ENCODE data around the gene APH1B. TPM values are rescaled to one million over a fixed set of nuclear protein-coding genes. Genes with fewer than 3 reads are reported as not detected.

APH1B gene
- total and polyA plus RNA-seq, 7 donors = 1.2 to 7.0 (median 3.8) TPM

- no peak overlapping the region for H3K27ac ChIP-seq
- no peaks in the 10 kb centered on the region for H3K27me3 ChIP-seq (ENCODE audit: insufficient read depth in 3 of 3, low read length in 2 of 3)
- intact Hi-C loops (cut with DNase I) = no loop called here
- TF ChIP-seq, protein P1, sequence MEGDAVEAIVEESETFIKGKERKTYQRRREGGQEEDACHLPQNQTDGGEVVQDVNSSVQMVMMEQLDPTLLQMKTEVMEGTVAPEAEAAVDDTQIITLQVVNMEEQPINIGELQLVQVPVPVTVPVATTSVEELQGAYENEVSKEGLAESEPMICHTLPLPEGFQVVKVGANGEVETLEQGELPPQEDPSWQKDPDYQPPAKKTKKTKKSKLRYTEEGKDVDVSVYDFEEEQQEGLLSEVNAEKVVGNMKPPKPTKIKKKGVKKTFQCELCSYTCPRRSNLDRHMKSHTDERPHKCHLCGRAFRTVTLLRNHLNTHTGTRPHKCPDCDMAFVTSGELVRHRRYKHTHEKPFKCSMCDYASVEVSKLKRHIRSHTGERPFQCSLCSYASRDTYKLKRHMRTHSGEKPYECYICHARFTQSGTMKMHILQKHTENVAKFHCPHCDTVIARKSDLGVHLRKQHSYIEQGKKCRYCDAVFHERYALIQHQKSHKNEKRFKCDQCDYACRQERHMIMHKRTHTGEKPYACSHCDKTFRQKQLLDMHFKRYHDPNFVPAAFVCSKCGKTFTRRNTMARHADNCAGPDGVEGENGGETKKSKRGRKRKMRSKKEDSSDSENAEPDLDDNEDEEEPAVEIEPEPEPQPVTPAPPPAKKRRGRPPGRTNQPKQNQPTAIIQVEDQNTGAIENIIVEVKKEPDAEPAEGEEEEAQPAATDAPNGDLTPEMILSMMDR (IDR thresholded peaks at IDR 0.05) = no peak
- no peak overlapping the region for H3K4me3 ChIP-seq
- WGBS, 3 donors = 52 to 68% (median 68%) methylated on average over 5 of the region's 5 CpGs
- ATAC-seq = peak in 1 of 4 donors; percentile 80
- no peak for DNase-seq
- H3K4me1 ChIP-seq = no peaks in the 10 kb centered on the region
- H3K9me3 ChIP-seq = no peaks in the 10 kb centered on the region
- H3K36me3 ChIP-seq (ENCODE audit: insufficient read depth in 1 of 2, low read depth in 1 of 2) = peaks cover 0 to 35% of the 10 kb centered on the region in 2 donors
Observed at GRCh38 chr15:63306492-63307073, 29.2 kb downstream of the APH1B start.

- DNase-seq (no peak), ATAC-seq (no peak)
- no peak overlapping the region for H3K27ac ChIP-seq
- H3K4me1 ChIP-seq = no peaks in the 10 kb centered on the region
- H3K36me3 ChIP-seq (ENCODE audit: insufficient read depth in 1 of 2, low read depth in 1 of 2) = peaks cover 0 to 19% of the 10 kb centered on the region in 2 donors
- 85 to 89% (median 86%) methylated on average over 4 of the region's 4 CpGs for WGBS, 3 donors
- H3K27me3 ChIP-seq (ENCODE audit: insufficient read depth in 3 of 3, low read length in 2 of 3) = no peaks in the 10 kb centered on the region
- H3K4me3 ChIP-seq = no peak overlapping the region
- TF ChIP-seq, protein P1 (IDR thresholded peaks at IDR 0.05) = no peak
- H3K9me3 ChIP-seq = no peaks in the 10 kb centered on the region
- intact Hi-C loops (cut with DNase I) = no loop called here
Observed at GRCh38 chr15:63308491-63308890, 31.1 kb downstream of the APH1B start.

- H3K27ac ChIP-seq = no peak overlapping the region
- intact Hi-C loops (cut with DNase I) = no loop called here
- no peak for DNase-seq
- H3K4me1 ChIP-seq = no peaks in the 10 kb centered on the region
- TF ChIP-seq, protein P1 (IDR thresholded peaks at IDR 0.05) = no peak
- no peak overlapping the region for H3K4me3 ChIP-seq
- H3K27me3 ChIP-seq (ENCODE audit: insufficient read depth in 3 of 3, low read length in 2 of 3) = no peaks in the 10 kb centered on the region
- no peak for ATAC-seq
- H3K36me3 ChIP-seq (ENCODE audit: insufficient read depth in 1 of 2, low read depth in 1 of 2) = peaks cover 0 to 19% of the 10 kb centered on the region in 2 donors
- WGBS, 3 donors = 79 to 94% (median 86%) methylated on average over 2 of the region's 2 CpGs
- no peaks in the 10 kb centered on the region for H3K9me3 ChIP-seq
Observed at GRCh38 chr15:63308947-63309346, 31.5 kb downstream of the APH1B start.

- 94 to 96% (median 95%) methylated on average over 3 of the region's 3 CpGs for WGBS, 3 donors
- H3K4me3 ChIP-seq = no peak overlapping the region
- ATAC-seq (no peak), DNase-seq (no peak)
- TF ChIP-seq, protein P1 (IDR thresholded peaks at IDR 0.05) = no peak
- no peak overlapping the region for H3K27ac ChIP-seq
- intact Hi-C loops (cut with DNase I) = no loop called here
- H3K4me1 ChIP-seq = no peaks in the 10 kb centered on the region
- H3K9me3 ChIP-seq = no peaks in the 10 kb centered on the region
- H3K36me3 ChIP-seq (ENCODE audit: insufficient read depth in 1 of 2, low read depth in 1 of 2) = peaks cover 0 to 10% of the 10 kb centered on the region in 2 donors
- H3K27me3 ChIP-seq (ENCODE audit: insufficient read depth in 3 of 3, low read length in 2 of 3) = no peaks in the 10 kb centered on the region
Observed at GRCh38 chr15:63310646-63311045, 33.2 kb downstream of the APH1B start.

DNA sequence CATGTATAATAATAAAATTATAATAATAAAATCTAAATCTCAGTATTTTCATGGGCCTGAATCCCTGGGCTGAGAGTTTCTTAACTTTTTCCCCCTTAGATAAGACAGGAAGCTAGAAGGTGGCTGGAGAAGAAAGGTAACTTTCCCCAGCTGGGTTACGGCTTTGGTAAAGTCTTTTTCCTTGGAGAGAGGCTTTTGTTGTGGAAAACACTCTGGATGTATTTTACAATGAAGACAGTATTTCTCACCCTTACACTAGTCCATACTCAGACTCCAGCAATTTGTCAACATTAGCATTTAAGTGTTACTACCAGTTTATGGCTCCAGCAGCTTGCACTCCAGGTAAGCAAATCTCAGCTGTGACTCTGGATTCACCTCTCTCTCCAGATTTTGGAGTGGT, 34.9 kb downstream of the APH1B start:
- H3K4me3 ChIP-seq = no peak overlapping the region
- no peaks in the 10 kb centered on the region for H3K4me1 ChIP-seq
- no peaks in the 10 kb centered on the region for H3K27me3 ChIP-seq (ENCODE audit: insufficient read depth in 3 of 3, low read length in 2 of 3)
- ATAC-seq = no peak
- no peaks in the 10 kb centered on the region for H3K9me3 ChIP-seq
- 95 to 100% (median 100%) methylated on average over 1 of the region's 1 CpG for WGBS, 3 donors
- TF ChIP-seq, protein P1 (IDR thresholded peaks at IDR 0.05) = no peak
- H3K27ac ChIP-seq = no peak overlapping the region
- no peak for DNase-seq
- H3K36me3 ChIP-seq (ENCODE audit: insufficient read depth in 1 of 2, low read depth in 1 of 2) = no peaks in the 10 kb centered on the region
- intact Hi-C loops (cut with DNase I) = no loop called here

Data from psoas muscle (tissue), 8 donors.